A673 (cell line): ENCODE data around the gene ACTL9. TPM values are rescaled to one million over a fixed set of nuclear protein-coding genes. Genes with fewer than 3 reads are reported as not detected.

Source experiments
- BruUV-seq: library from RNA; stranded (reverse); fragments of 400-500 nt; replicated peaks from 2 replicates; lab custom pipeline; 2021; lab: Mats Ljungman, UMichigan
- CTCF ChIA-PET: fragments of 300-600 bp; sonication (Branson Sonifier 250); formaldehyde crosslinking; loops from one replicate; lab custom pipeline; 2022; ENCODE audit warnings: antibody characterized with exemption; lab: Charles Lee
- POLR2A ChIA-PET: fragments of 300-600 bp; sonication (Branson Sonifier 250); formaldehyde crosslinking; loops from one replicate; lab custom pipeline; 2022; ENCODE audit warnings: antibody characterized with exemption; ENCODE audit not compliant: low non-redundant PET; lab: Charles Lee
- DNase-seq: peaks from one replicate; pipeline ENCODE4 v3.0.0-alpha.2; 2015; ENCODE audit warnings: low spot score
- H3K27ac ChIP-seq: fragments of 200-600 bp; sonication (generic); 2 replicates; pipeline ENCODE4 v1.5.1; 2016; ENCODE audit warnings: mixed run types, low read depth, mild to moderate bottlenecking, mixed read lengths, antibody characterized with exemption, low read length; ENCODE audit not compliant: poor library complexity, severe bottlenecking
- H3K27me3 ChIP-seq: fragments of 200-600 bp; sonication (generic); replicated peaks from 2 replicates; pipeline ENCODE4 v1.6.1; 2017; ENCODE audit warnings: mixed run types, low read depth, mild to moderate bottlenecking, mixed read lengths, antibody characterized with exemption, low read length; ENCODE audit not compliant: insufficient read depth, poor library complexity
- H3K36me3 ChIP-seq: fragments of 200-600 bp; sonication (generic); 2 replicates; pipeline ENCODE4 v1.6.1; 2016; ENCODE audit warnings: mixed run types, mild to moderate bottlenecking, mixed read lengths, antibody characterized with exemption, low read length; ENCODE audit not compliant: insufficient read depth, poor library complexity, severe bottlenecking
- H3K4me1 ChIP-seq: fragments of 200-600 bp; sonication (generic); 2 replicates; pipeline ENCODE4 v1.6.1; 2017; ENCODE audit warnings: mixed run types, mild to moderate bottlenecking, mixed read lengths, antibody characterized with exemption, low read length; ENCODE audit not compliant: insufficient read depth, poor library complexity, severe bottlenecking
- H3K4me3 ChIP-seq: fragments of 200-600 bp; sonication (generic); 2 replicates; pipeline ENCODE4 v1.5.1; 2016; ENCODE audit warnings: low read depth, mixed run types, mild to moderate bottlenecking, mixed read lengths, low read length; ENCODE audit not compliant: poor library complexity, severe bottlenecking
- H3K9me3 ChIP-seq: fragments of 200-600 bp; sonication (generic); 2 replicates; pipeline ENCODE4 v1.6.1; 2016; ENCODE audit warnings: mixed run types, low read depth, mild to moderate bottlenecking, mixed read lengths, antibody characterized with exemption, low read length; ENCODE audit not compliant: poor library complexity, severe bottlenecking
- EZH2 ChIP-seq: fragments of 200-600 bp; sonication (generic); IDR thresholded peaks from 2 replicates; pipeline ENCODE4 v1.6.1; 2017; ENCODE audit warnings: borderline replicate concordance, low read depth, mild to moderate bottlenecking, mixed read lengths, antibody characterized with exemption, low read length; ENCODE audit not compliant: poor library complexity, severe bottlenecking
- intact Hi-C: fragments of 100-400 bp; cut with micrococcal nuclease; formaldehyde crosslinking; loops from one replicate; pipeline ENCODE4 v1.10.0; 2022; ENCODE audit not compliant: unreplicated experiment
- total RNA-seq: library from RNA; stranded (reverse); gene quantifications from 2 replicates; pipeline ENCODE4 v1.2.3, GENCODE V29; 2021
- TF ChIP-seq, protein P1 (sequence below): fragments of 300-800, 200-600 bp; sonication (generic); conservative IDR thresholded peaks from 2 replicates; pipeline ENCODE4 v1.5.1; 2017; ENCODE audit warnings: low read depth, mild to moderate bottlenecking, antibody characterized with exemption, low read length, moderate library complexity, mixed read lengths

ACTL9 gene
- total RNA-seq, 1 experiment from 2014 or later: not detected

DNA sequence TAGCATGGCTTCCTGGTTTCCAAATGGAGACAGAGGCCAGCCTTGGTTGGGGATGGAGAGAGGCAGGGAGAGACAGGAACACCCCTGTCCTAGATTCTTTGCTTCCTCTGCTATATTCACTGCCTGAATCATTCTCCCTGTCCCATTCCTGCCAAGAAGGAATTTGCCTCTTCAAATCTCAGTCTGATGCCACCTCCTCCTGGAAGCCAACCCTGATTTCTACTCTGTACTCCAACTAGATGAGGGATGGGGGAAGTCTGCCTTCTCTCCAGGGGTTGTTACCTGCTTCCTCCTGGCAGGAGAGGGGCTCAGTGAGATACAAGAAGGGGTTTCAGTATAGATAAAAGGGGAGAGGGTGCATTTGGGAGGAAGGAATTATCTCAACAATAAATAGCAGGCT lies 1.3 kb upstream of the ACTL9 start:
- Histone ChIP-seq H3K4me1 (peaks cover 6% of the 10 kb centered on the region), H3K36me3 (no peaks in the 10 kb centered on the region), H3K9me3 (no peaks in the 10 kb centered on the region), H3K4me3 (no peak overlapping the region), H3K27ac (no peak overlapping the region), H3K27me3 (no peaks in the 10 kb centered on the region)
- DNase-seq: no peak
- no TSS peak for BruUV-seq
- TF ChIP-seq, protein P1, sequence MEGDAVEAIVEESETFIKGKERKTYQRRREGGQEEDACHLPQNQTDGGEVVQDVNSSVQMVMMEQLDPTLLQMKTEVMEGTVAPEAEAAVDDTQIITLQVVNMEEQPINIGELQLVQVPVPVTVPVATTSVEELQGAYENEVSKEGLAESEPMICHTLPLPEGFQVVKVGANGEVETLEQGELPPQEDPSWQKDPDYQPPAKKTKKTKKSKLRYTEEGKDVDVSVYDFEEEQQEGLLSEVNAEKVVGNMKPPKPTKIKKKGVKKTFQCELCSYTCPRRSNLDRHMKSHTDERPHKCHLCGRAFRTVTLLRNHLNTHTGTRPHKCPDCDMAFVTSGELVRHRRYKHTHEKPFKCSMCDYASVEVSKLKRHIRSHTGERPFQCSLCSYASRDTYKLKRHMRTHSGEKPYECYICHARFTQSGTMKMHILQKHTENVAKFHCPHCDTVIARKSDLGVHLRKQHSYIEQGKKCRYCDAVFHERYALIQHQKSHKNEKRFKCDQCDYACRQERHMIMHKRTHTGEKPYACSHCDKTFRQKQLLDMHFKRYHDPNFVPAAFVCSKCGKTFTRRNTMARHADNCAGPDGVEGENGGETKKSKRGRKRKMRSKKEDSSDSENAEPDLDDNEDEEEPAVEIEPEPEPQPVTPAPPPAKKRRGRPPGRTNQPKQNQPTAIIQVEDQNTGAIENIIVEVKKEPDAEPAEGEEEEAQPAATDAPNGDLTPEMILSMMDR: no peak
- TF ChIP-seq EZH2: no peak
- POLR2A ChIA-PET: no interaction called here
- intact Hi-C loops: no loop called here
- CTCF ChIA-PET: no interaction called here

DNA sequence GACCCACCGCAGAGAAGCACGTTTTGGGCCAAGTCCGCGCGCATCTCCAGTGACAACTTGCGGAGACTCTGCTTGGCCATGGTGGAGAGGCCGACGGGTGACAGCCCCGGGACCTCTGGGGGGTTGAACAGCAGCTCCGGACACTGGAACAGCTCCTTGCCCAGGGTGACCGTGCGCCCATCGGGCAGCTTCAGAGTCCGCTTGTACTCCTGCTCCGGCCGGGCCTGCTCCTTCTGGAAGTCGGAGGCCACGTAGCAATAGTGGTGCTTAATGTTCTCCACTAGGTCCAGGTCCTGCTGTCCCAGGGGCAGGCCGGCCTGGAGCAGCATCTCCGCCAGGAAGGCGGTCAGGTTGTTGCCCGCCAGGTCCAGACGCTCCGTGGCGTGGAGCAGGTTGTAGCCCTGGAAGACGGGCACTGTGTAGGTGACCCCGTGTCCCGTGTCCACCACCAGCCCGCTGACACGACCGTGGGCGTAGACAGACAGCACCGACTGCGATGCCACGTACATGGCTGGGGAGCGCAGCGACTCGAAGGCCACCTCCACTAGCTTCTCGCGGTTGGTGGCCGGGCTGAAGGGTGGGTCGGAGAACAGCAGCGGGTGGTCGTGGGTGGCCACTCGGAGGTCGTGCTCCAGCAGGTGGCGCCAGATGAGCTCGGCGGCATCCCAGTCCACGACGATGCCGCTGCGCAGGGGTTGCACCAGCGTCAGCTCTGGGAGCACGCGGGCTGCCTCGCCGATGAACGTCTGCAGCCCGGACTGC lies 743 bp downstream of the ACTL9 start:
- intact Hi-C loops: no loop called here
- TF ChIP-seq, protein P1: peak; percentile 58
- TF ChIP-seq EZH2: no peak
- no peak overlapping the region for H3K4me3 ChIP-seq
- no peaks in the 10 kb centered on the region for H3K9me3 ChIP-seq
- no peaks in the 10 kb centered on the region for H3K27me3 ChIP-seq
- peaks cover 6% of the 10 kb centered on the region for H3K4me1 ChIP-seq
- H3K36me3 ChIP-seq: no peaks in the 10 kb centered on the region
- no peak overlapping the region for H3K27ac ChIP-seq
- POLR2A ChIA-PET: no interaction called here
- CTCF ChIA-PET: interaction anchor here (1.1 kb wide), 1 partner anchor 117 kb away, joined by 5 read pairs; no protein-coding TSS in a partner anchor
- DNase-seq: no peak
- BruUV-seq: no TSS peak

DNA sequence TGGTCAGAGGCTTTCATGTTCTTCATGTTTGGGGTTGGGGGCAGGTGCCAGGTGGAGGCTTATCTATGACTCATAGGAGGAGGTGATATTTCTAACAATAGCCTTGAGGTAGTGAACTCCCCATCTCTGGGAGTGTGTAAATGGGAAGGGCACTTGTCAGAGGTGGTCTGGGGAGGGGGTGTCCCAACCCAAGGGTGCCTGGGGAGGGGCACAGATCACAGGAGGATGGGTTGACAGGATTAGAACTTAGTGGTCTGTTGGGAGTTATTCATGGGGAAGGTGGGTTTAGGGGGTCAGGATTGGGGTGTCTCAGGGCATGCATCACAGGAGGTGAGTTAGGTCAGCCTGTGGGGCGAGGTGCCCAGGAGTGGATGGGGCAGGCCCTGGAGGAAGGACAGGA lies 1.6 kb downstream of the ACTL9 start:
- H3K27me3 ChIP-seq: no peaks in the 10 kb centered on the region
- DNase-seq: no peak
- peaks cover 1% of the 10 kb centered on the region for H3K4me1 ChIP-seq
- CTCF ChIA-PET: no interaction called here
- POLR2A ChIA-PET: no interaction called here
- no peaks in the 10 kb centered on the region for H3K9me3 ChIP-seq
- no peaks in the 10 kb centered on the region for H3K36me3 ChIP-seq
- no TSS peak for BruUV-seq
- no peak overlapping the region for H3K4me3 ChIP-seq
- no peak overlapping the region for H3K27ac ChIP-seq
- intact Hi-C loops: no loop called here
- no peak for TF ChIP-seq EZH2
- TF ChIP-seq, protein P1: no peak
